NCI-H526 (cell line): ENCODE measurements around the gene IPO7.
"Not testable (repeated sequence)": the region's sequence is repeated elsewhere in the genome, so short reads cannot be mapped to it uniquely, and the experiment has no call there.

ENCODE experiments used
- DNase-seq, 2 experiments: peaks; one replicate each; lab custom pipeline; 2025; lab: John Stamatoyannopoulos, UW

The IPO7 gene

GRCh38 chr11:9397746-9398680 is 13.6 kb downstream of the IPO7 start:
- no peak for DNase-seq

GRCh38 chr11:9399466-9399865 is 15.0 kb downstream of the IPO7 start:
- DNase-seq: no peak

GRCh38 chr11:9401884-9402283 is 17.4 kb downstream of the IPO7 start:
- DNase-seq: not testable (repeated sequence)

GRCh38 chr11:9428706-9429105 is 44.3 kb downstream of the IPO7 start:
- no peak for DNase-seq

- no peak for DNase-seq
Observed at GRCh38 chr11:9438611-9439010, 54.2 kb downstream of the IPO7 start.

GRCh38 chr11:9446230-9446629 is 61.8 kb downstream of the IPO7 start:
- DNase-seq: no peak

GRCh38 chr11:9448576-9449352 is 64.3 kb downstream of the IPO7 start:
- no peak for DNase-seq

GRCh38 chr11:9452023-9452422 is 67.6 kb downstream of the IPO7 start:
- peak in 1 of 2 experiments; percentile 15 for DNase-seq

- DNase-seq: no peak
Observed at GRCh38 chr11:9455722-9456121, 71.3 kb downstream of the IPO7 start.

GRCh38 chr11:9459667-9460321 is 75.3 kb downstream of the IPO7 start:
- DNase-seq: peak; percentile 58 to 63

GRCh38 chr11:9460322-9461062 is 76.0 kb downstream of the IPO7 start, which contains the start of gene ZNF143:
Gene ZNF143 (plus strand): TSS chr11:9461012. CDS start chr11:9471309, 10,297 bp downstream.
- peak; percentile 100 for DNase-seq

GRCh38 chr11:9461063-9461759 is 76.8 kb downstream of the IPO7 start:
- DNase-seq: peak; percentile 92 to 95

- DNase-seq: no peak
Observed at GRCh38 chr11:9461760-9462134, 77.3 kb downstream of the IPO7 start.

GRCh38 chr11:9462172-9462799 is 77.8 kb downstream of the IPO7 start:
- DNase-seq: no peak

- no peak for DNase-seq
Observed at GRCh38 chr11:9462806-9463537, 78.5 kb downstream of the IPO7 start.

GRCh38 chr11:9470765-9471164 is 86.3 kb downstream of the IPO7 start:
- no peak for DNase-seq

GRCh38 chr11:9473408-9473807 is 89.0 kb downstream of the IPO7 start:
- no peak for DNase-seq

- no peak for DNase-seq
Observed at GRCh38 chr11:9479899-9480298, 95.4 kb downstream of the IPO7 start.

GRCh38 chr11:9489080-9489765 is 104.8 kb downstream of the IPO7 start:
- DNase-seq: no peak
